ENCODE measurements around the gene SPG11. TPM values are rescaled to one million over a fixed set of nuclear protein-coding genes. Genes with fewer than 3 reads are reported as not detected.

Gene SPG11
- total and polyA plus RNA-seq, 9 of the 15 experiments (the other 6 are each of a cell fraction or from before 2014, with no cell fraction given), result 23.3 to 71.2 (median 45.6) TPM

DNA sequence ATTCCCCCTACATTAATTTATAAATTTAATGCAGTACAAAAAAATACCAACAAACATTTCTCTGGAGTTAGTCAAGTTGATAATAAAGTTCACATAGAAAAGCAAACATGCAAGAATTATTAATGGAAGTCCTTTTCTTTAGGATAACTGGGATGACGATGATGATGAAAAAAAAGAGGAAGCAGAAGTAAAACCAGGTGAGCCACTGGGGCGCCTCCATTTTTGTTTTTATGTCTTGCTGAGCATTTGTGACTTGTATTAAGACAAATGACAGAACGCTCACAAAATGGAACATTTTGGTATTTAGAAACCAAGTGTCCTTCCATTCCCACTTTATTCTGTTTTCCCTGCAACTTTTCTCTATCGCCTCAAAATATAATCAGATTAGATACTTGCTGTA is 112.7 kb downstream of the SPG11 start:
- H3K36me3 ChIP-seq (ENCODE audit: control insufficient read depth, insufficient read depth, low read length), result peaks cover 83% of the 10 kb centered on the region
- ATAC-seq, result no peak
- no peaks in the 10 kb centered on the region; a peak in 1 of 5 replicates for H3K4me1 ChIP-seq (replicated peaks in 1 of 2; ENCODE audit: control insufficient read depth in 2 of 2, insufficient read depth in 2 of 2, low read length in 2 of 2)
- H3K27ac ChIP-seq (ENCODE audit: extremely low read depth, low read depth, low read length), result no peak overlapping the region
- CTCF ChIA-PET (ENCODE audit: low intra/inter-chr PET ratio), result no interaction called here
- no peak overlapping the region for H3K4me3 ChIP-seq
- TF ChIP-seq SP1 (CRISPR knock-in tag; IDR thresholded peaks at IDR 0.05) (no peak), SLC30A9 (CRISPR knock-in tag; IDR thresholded peaks at IDR 0.05) (no peak), ZNF586 (CRISPR knock-in tag; conservative IDR thresholded peaks at IDR 0.05) (no peak), TCF7L2 (IDR thresholded peaks at IDR 0.05; ENCODE audit: low read depth, low read length) (no peak), ZBTB34 (CRISPR knock-in tag; IDR thresholded peaks at IDR 0.05) (no peak), HDAC1 (IDR thresholded peaks at IDR 0.05) (no peak), HDAC2 (IDR thresholded peaks at IDR 0.05) (no peak), MXI1 (IDR thresholded peaks at IDR 0.05; ENCODE audit: low read depth, low read length) (no peak), RUNX1 (IDR thresholded peaks at IDR 0.05; ENCODE audit: low read depth) (no peak), ZNF3 (CRISPR knock-in tag; IDR thresholded peaks at IDR 0.05) (no peak), FOXK1 (CRISPR knock-in tag; IDR thresholded peaks at IDR 0.05; ENCODE audit: borderline replicate concordance) (no peak), HDAC6 (IDR thresholded peaks at IDR 0.05; ENCODE audit: low read depth, low read length) (no peak), POLR2AphosphoS2 (IDR thresholded peaks at IDR 0.05; ENCODE audit: low read length) (no peak)
- TF ChIP-seq, protein P1, sequence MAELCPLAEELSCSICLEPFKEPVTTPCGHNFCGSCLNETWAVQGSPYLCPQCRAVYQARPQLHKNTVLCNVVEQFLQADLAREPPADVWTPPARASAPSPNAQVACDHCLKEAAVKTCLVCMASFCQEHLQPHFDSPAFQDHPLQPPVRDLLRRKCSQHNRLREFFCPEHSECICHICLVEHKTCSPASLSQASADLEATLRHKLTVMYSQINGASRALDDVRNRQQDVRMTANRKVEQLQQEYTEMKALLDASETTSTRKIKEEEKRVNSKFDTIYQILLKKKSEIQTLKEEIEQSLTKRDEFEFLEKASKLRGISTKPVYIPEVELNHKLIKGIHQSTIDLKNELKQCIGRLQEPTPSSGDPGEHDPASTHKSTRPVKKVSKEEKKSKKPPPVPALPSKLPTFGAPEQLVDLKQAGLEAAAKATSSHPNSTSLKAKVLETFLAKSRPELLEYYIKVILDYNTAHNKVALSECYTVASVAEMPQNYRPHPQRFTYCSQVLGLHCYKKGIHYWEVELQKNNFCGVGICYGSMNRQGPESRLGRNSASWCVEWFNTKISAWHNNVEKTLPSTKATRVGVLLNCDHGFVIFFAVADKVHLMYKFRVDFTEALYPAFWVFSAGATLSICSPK (IDR thresholded peaks at IDR 0.05; ENCODE audit: borderline replicate concordance), result no peak
- TF ChIP-seq, protein P2, sequence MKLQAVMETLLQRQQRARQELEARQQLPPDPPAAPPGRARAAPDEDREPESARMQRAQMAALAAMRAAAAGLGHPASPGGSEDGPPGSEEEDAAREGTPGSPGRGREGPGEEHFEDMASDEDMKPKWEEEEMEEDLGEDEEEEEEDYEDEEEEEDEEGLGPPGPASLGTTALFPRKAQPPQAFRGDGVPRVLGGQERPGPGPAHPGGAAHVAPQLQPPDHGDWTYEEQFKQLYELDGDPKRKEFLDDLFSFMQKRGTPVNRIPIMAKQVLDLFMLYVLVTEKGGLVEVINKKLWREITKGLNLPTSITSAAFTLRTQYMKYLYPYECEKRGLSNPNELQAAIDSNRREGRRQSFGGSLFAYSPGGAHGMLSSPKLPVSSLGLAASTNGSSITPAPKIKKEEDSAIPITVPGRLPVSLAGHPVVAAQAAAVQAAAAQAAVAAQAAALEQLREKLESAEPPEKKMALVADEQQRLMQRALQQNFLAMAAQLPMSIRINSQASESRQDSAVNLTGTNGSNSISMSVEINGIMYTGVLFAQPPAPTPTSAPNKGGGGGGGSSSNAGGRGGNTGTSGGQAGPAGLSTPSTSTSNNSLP (IDR thresholded peaks at IDR 0.05; ENCODE audit: borderline replicate concordance, low read depth, low read length), result no peak
- in situ Hi-C loops (cut with MboI) (no loop called here), intact Hi-C loops (cut with micrococcal nuclease) (no loop called here)
- H3K27me3 ChIP-seq (ENCODE audit: control insufficient read depth in 2 of 2, insufficient read depth in 2 of 2, low read length in 2 of 2), result no peaks in the 10 kb centered on the region
- no peak overlapping the region for H3K4me2 ChIP-seq (ENCODE audit: insufficient read depth, low read length)
- POLR2A ChIA-PET, result interaction anchor here (1.6 kb wide), 1 partner anchor 8 kb away, joined by 3 read pairs; no protein-coding TSS in a partner anchor
- no peak overlapping the region for H3K9ac ChIP-seq (ENCODE audit: insufficient read depth in 1 of 2, low read depth in 2 of 2, low read length in 2 of 2)
- no peaks in the 10 kb centered on the region for H3K9me1 ChIP-seq (ENCODE audit: control insufficient read depth, insufficient read depth, low read length)
- H3K9me3 ChIP-seq (replicated peaks; ENCODE audit: control insufficient read depth, insufficient read depth, low read depth, low read length), result no peaks in the 10 kb centered on the region
- FAIRE-seq, result no peak
- peaks cover 64% of the 10 kb centered on the region for H3K79me2 ChIP-seq (ENCODE audit: control insufficient read depth, insufficient read depth, low read length)
- H4K20me1 ChIP-seq (replicated peaks; ENCODE audit: control insufficient read depth, insufficient read depth, low read length), result no peaks in the 10 kb centered on the region
- WGBS (ENCODE audit: insufficient coverage, low coverage, missing lambda C conversion rate), result 98% methylated on average over 4 of the region's 4 CpGs
- H2AFZ ChIP-seq (ENCODE audit: low read depth, low read length), result no peak overlapping the region
- BruUV-seq (replicated peaks), result no TSS peak
- DNase-seq (ENCODE audit: extremely low read depth in 1 of 4, low spot score in 3 of 4), result no peak

Data from K562 (cell line).